ENCODE results near the gene C5orf22. TPM values are rescaled to one million over a fixed set of nuclear protein-coding genes. Genes with fewer than 3 reads are reported as not detected.
A peak's percentile ranks its signal among the peaks of the same experiment; 100 is the strongest.

The C5orf22 gene
- polyA plus RNA-seq (2012; ENCODE audit: missing spikeins) = 19.1 TPM

GRCh38 chr5:31531888-31532547 is at the start of gene C5orf22, which contains the start of gene DROSHA:
TSS of gene C5orf22 (plus strand) at chr5:31532301. CDS start at chr5:31532393, 92 bp downstream.
TSS of gene DROSHA (minus strand) at chr5:31532093. CDS start at chr5:31529059, 3,034 bp downstream.
- 0 out of 2 replicates have a peak, but pooled peaks have one; percentile 5 for TF ChIP-seq TAF1 (IDR thresholded peaks at IDR 0.05; ENCODE audit: borderline replicate concordance, low read depth, low read length)
- peak; percentile 73 for TF ChIP-seq POLR2A (IDR thresholded peaks at IDR 0.05; ENCODE audit: low read depth, low read length)
- TF ChIP-seq POLR2AphosphoS5 (IDR thresholded peaks at IDR 0.05; ENCODE audit: low read depth, low read length) = peak; percentile 53; the same call in 1 of the 2 replicates
- FAIRE-seq = peak; percentile 92
- DNase-seq (ENCODE audit: insufficient read length) = peak; percentile 79

DNA sequence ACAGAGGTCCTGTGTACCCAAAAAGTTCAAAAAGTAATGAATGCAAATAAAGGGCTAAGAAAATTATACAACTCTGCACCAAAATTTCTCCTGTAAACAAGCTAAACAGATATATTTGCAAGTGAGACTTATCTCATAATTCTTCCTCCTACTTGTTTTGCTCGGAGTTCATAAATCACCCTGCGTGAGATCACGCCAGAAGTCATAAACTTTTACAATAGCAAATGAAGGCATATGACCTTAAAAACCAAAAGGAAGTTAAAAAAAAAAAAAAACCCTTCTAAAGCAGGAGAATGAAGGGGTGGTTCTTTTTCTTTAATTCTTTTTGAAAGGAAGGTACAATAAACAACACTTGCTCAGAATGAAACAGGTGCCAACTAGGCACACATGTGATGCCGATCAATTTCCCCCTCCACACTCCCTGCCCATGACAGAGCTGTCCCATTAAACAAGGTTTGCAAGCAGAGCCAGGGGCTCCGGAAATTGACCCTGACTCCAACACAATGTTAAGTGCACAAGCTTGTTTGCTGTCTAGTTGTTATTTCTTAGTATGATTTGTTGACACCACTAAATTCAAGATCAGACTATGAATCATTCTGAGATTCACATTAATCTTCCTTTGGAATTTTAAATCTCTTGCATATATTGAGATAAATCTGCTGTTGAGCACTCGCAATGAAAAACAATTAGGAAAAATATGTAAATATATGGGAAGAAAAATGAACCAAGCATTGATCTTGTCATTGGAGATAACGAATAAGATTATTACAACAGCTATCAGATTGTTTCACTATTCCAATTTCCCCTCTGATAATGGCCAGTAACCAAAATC is 46.5 kb upstream of the C5orf22 start:
- DNase-seq (ENCODE audit: insufficient read length) (no peak), FAIRE-seq (no peak)
- TF ChIP-seq POLR2A (IDR thresholded peaks at IDR 0.05; ENCODE audit: low read depth, low read length) (no peak), POLR2AphosphoS5 (IDR thresholded peaks at IDR 0.05; ENCODE audit: low read depth, low read length) (no peak), TAF1 (IDR thresholded peaks at IDR 0.05; ENCODE audit: borderline replicate concordance, low read depth, low read length) (no peak)

DNA sequence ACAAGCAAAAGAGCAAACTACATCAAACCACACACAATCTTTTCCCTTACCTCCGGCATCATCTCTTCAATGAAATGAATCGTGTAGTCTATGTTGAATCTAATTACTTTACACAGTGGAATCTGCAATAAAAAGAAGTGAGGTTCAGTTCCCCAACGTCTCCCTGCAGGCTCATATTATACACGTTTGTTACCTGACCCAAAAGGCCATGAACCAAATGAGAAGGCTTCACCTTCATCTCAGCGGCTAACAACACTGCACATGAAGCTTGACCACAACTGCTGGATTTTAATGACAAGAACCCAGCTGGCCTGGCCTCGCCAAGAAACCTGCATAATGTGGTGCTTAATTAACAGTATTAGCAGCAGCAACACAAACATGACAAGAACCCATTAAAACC is 45.7 kb upstream of the C5orf22 start:
- TF ChIP-seq POLR2AphosphoS5 (IDR thresholded peaks at IDR 0.05; ENCODE audit: low read depth, low read length) = no peak
- no peak for TF ChIP-seq TAF1 (IDR thresholded peaks at IDR 0.05; ENCODE audit: borderline replicate concordance, low read depth, low read length)
- TF ChIP-seq POLR2A (IDR thresholded peaks at IDR 0.05; ENCODE audit: low read depth, low read length) = no peak
- DNase-seq (ENCODE audit: insufficient read length) = no peak
- no peak for FAIRE-seq

DNA sequence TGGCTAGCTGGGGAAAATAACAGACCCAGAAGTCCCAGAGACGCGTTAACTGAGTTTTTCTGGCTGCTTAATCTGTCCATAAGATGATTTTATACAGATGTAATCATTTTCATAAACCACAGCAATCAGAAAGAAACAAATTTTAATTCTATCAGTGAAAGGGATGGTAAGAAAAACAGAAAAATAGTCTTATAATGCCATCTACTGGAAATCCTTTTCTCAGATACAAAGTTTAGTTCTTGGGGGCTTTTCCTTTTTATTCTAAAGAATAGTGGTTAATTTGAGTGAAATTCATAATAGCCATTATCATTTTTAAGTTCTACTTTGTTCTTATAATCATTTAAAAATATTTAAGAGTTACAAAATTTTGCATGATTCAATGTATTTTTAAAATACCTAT is 44.6 kb upstream of the C5orf22 start:
- TF ChIP-seq POLR2AphosphoS5 (IDR thresholded peaks at IDR 0.05; ENCODE audit: low read depth, low read length) (no peak), POLR2A (IDR thresholded peaks at IDR 0.05; ENCODE audit: low read depth, low read length) (no peak), TAF1 (IDR thresholded peaks at IDR 0.05; ENCODE audit: borderline replicate concordance, low read depth, low read length) (no peak)
- FAIRE-seq = no peak
- DNase-seq (ENCODE audit: insufficient read length) = no peak

DNA sequence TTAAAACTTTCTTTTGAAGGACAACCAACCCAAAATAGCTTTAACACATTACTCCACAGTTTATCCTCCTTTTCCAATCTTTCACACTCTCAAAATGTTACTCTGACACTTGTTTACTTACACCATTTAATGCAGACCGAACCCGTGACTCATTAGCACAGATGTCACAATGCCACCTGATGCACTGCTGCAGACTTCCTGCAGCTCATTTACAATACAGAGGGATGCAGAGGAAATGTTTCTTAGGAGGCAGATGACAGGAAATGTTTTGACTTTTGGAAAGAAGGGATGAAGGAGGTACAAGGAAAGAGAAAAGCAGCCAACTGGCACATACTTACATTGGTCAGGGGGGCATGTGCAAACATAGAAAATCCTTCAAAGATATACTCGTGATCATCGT is 39.2 kb upstream of the C5orf22 start:
- DNase-seq (ENCODE audit: insufficient read length) (no peak), FAIRE-seq (no peak)
- no peak for TF ChIP-seq POLR2A (IDR thresholded peaks at IDR 0.05; ENCODE audit: low read depth, low read length)
- no peak for TF ChIP-seq TAF1 (IDR thresholded peaks at IDR 0.05; ENCODE audit: borderline replicate concordance, low read depth, low read length)
- no peak for TF ChIP-seq POLR2AphosphoS5 (IDR thresholded peaks at IDR 0.05; ENCODE audit: low read depth, low read length)

GRCh38 chr5:31495336-31495735 is 36.8 kb upstream of the C5orf22 start:
- no peak for TF ChIP-seq POLR2AphosphoS5 (IDR thresholded peaks at IDR 0.05; ENCODE audit: low read depth, low read length)
- no peak for TF ChIP-seq TAF1 (IDR thresholded peaks at IDR 0.05; ENCODE audit: borderline replicate concordance, low read depth, low read length)
- no peak for TF ChIP-seq POLR2A (IDR thresholded peaks at IDR 0.05; ENCODE audit: low read depth, low read length)
- FAIRE-seq = no peak
- DNase-seq (ENCODE audit: insufficient read length) = no peak

- TF ChIP-seq TAF1 (IDR thresholded peaks at IDR 0.05; ENCODE audit: borderline replicate concordance, low read depth, low read length) = no peak
- no peak for TF ChIP-seq POLR2AphosphoS5 (IDR thresholded peaks at IDR 0.05; ENCODE audit: low read depth, low read length)
- TF ChIP-seq POLR2A (IDR thresholded peaks at IDR 0.05; ENCODE audit: low read depth, low read length) = no peak
- no peak for FAIRE-seq
These were observed 35.8 kb upstream of the C5orf22 start for GRCh38 chr5:31496301-31496700.

GRCh38 chr5:31496891-31497290 is 35.2 kb upstream of the C5orf22 start:
- no peak for TF ChIP-seq POLR2AphosphoS5 (IDR thresholded peaks at IDR 0.05; ENCODE audit: low read depth, low read length)
- TF ChIP-seq TAF1 (IDR thresholded peaks at IDR 0.05; ENCODE audit: borderline replicate concordance, low read depth, low read length) = no peak
- TF ChIP-seq POLR2A (IDR thresholded peaks at IDR 0.05; ENCODE audit: low read depth, low read length) = no peak
- no peak for FAIRE-seq
- DNase-seq (ENCODE audit: insufficient read length) = no peak

More at GRCh38 chr5:31496301-31496700, 35.8 kb upstream of the C5orf22 start:
- no peak for DNase-seq (ENCODE audit: insufficient read length)

- DNase-seq (ENCODE audit: insufficient read length) (no peak), FAIRE-seq (no peak)
- TF ChIP-seq TAF1 (IDR thresholded peaks at IDR 0.05; ENCODE audit: borderline replicate concordance, low read depth, low read length) (no peak), POLR2A (IDR thresholded peaks at IDR 0.05; ENCODE audit: low read depth, low read length) (no peak), POLR2AphosphoS5 (IDR thresholded peaks at IDR 0.05; ENCODE audit: low read depth, low read length) (no peak)
These were observed 31.8 kb upstream of the C5orf22 start for GRCh38 chr5:31500256-31500655.

- DNase-seq (ENCODE audit: insufficient read length) = no peak
- TF ChIP-seq POLR2A (IDR thresholded peaks at IDR 0.05; ENCODE audit: low read depth, low read length) (no peak), POLR2AphosphoS5 (IDR thresholded peaks at IDR 0.05; ENCODE audit: low read depth, low read length) (no peak), TAF1 (IDR thresholded peaks at IDR 0.05; ENCODE audit: borderline replicate concordance, low read depth, low read length) (no peak)
- no peak for FAIRE-seq
These were observed 29.6 kb upstream of the C5orf22 start for GRCh38 chr5:31502506-31502905.

DNA sequence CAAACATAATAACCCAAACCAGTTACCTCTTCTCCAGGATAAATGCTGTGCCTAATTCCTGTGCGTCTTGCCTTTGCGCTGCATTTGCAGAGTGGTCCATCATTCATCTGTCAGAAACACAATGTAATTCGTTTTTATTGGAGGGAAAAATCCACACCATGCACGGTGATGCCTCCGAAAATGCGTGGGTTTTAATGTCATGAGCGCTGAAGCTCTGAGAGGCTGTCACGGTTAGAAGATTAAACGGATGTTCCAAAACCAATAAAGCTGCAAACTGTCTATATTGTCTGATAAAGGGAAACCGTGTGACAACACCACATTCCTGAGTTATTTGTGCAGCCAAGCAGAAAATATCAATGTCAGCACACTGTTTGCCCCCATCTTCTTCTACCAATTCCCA is 27.6 kb upstream of the C5orf22 start:
- TF ChIP-seq TAF1 (IDR thresholded peaks at IDR 0.05; ENCODE audit: borderline replicate concordance, low read depth, low read length) (no peak), POLR2AphosphoS5 (IDR thresholded peaks at IDR 0.05; ENCODE audit: low read depth, low read length) (no peak), POLR2A (IDR thresholded peaks at IDR 0.05; ENCODE audit: low read depth, low read length) (no peak)
- DNase-seq (ENCODE audit: insufficient read length) (no peak), FAIRE-seq (no peak)

All from GM12892 (cell line).